Transverse colon (tissue), 4 donors: ENCODE measurements around the gene SUN2.

ENCODE experiments used
- CTCF ChIP-seq, 5 experiments: fragments of 200-600 bp in 3 of 5; fragments of 450-650 bp in 2 of 5; sonication (generic) in 3 of 5; IDR thresholded peaks; 1 replicate in 2 of 5; 2 replicates in 3 of 5; pipeline ENCODE4 v1.5.1; 2016 to 2017; ENCODE audit warnings: antibody characterized with exemption in 5 of 5, inconsistent platforms in 3 of 5, mild to moderate bottlenecking in 2 of 5, moderate library complexity in 1 of 5
- EP300 ChIP-seq: sonication (generic); formaldehyde crosslinking; IDR thresholded peaks from one replicate; pipeline ENCODE4 v1.6.1; 2017; ENCODE audit warnings: antibody characterized with exemption, low read depth
- POLR2A ChIP-seq: fragments of 450-650 bp; IDR thresholded peaks from one replicate; pipeline ENCODE4 v1.6.1; 2016; ENCODE audit warnings: antibody characterized with exemption, mild to moderate bottlenecking, moderate library complexity
- POLR2AphosphoS5 ChIP-seq, 3 donors: sonication (generic); formaldehyde crosslinking; IDR thresholded peaks; one replicate each; pipeline ENCODE4 v1.6.1; 2016; ENCODE audit warnings: antibody characterized with exemption in 3 of 3

DNA sequence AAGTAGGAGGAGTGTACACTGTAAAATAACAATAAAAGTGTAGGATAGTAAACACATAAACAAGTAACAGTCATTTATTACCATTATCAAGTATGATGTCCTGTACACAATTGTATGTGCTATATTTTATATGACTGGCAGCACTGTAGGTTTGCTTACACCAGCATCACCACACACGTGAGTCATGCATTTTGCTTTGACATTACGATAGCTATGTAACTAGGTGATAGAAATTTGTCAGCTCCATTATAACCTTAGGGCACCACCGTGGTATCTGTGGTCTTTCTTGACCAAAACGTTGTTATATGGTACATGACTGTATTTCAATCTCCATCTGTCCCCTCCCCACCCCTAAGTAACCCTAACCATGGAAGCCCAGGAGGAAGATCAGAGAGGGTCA is 37.0 kb upstream of the SUN2 start:
- TF ChIP-seq POLR2AphosphoS5 (IDR thresholded peaks at IDR 0.05), result no peak
- no peak for TF ChIP-seq EP300
- no peak for TF ChIP-seq CTCF (IDR thresholded peaks at IDR 0.05)
- no peak for TF ChIP-seq POLR2A
